ENCODE results near the gene BLCAP.
"Not testable (repeated sequence)": the region's sequence is repeated elsewhere in the genome, so short reads cannot be mapped to it uniquely, and the experiment has no call there.

BLCAP gene

GRCh38 chr20:37527638-37528445 lies at the start of gene BLCAP:
Gene BLCAP, minus strand, starts transcription at chr20:37527876. Its CDS starts 8,702 bp downstream, at chr20:37519174.
- DNase-seq (ENCODE audit: extremely low spot score, insufficient read length, low read depth) = peak; percentile 96
- FAIRE-seq = peak; percentile 89

- not testable (repeated sequence) for DNase-seq (ENCODE audit: extremely low spot score, insufficient read length, low read depth); FAIRE-seq
Measured at GRCh38 chr20:37577436-37577835, 49.8 kb upstream of the BLCAP start.

- no peak for DNase-seq (ENCODE audit: extremely low spot score, insufficient read length, low read depth)
- no peak for FAIRE-seq
Measured at GRCh38 chr20:37576911-37577310, 49.2 kb upstream of the BLCAP start.

GRCh38 chr20:37575884-37576283 lies 48.2 kb upstream of the BLCAP start:
- DNase-seq (ENCODE audit: extremely low spot score, insufficient read length, low read depth) (peak; percentile 20), FAIRE-seq (peak; percentile 77)

- DNase-seq (ENCODE audit: extremely low spot score, insufficient read length, low read depth) (no peak), FAIRE-seq (no peak)
Measured at GRCh38 chr20:37574199-37574890, 46.7 kb upstream of the BLCAP start.

GRCh38 chr20:37573626-37574198 lies 46.0 kb upstream of the BLCAP start:
- DNase-seq (ENCODE audit: extremely low spot score, insufficient read length, low read depth) (no peak), FAIRE-seq (no peak)

GRCh38 chr20:37571033-37571432 lies 43.4 kb upstream of the BLCAP start:
- no peak for DNase-seq (ENCODE audit: extremely low spot score, insufficient read length, low read depth)
- FAIRE-seq = no peak

- no peak for DNase-seq (ENCODE audit: extremely low spot score, insufficient read length, low read depth)
- FAIRE-seq = no peak
Measured at GRCh38 chr20:37570419-37570818, 42.7 kb upstream of the BLCAP start.

- DNase-seq (ENCODE audit: extremely low spot score, insufficient read length, low read depth) (no peak), FAIRE-seq (no peak)
Measured at GRCh38 chr20:37567671-37568588, 40.3 kb upstream of the BLCAP start.

GRCh38 chr20:37567331-37567665 lies 39.6 kb upstream of the BLCAP start:
- no peak for FAIRE-seq
- DNase-seq (ENCODE audit: extremely low spot score, insufficient read length, low read depth) = no peak

GRCh38 chr20:37566590-37567330 lies 39.1 kb upstream of the BLCAP start:
- FAIRE-seq = no peak
- DNase-seq (ENCODE audit: extremely low spot score, insufficient read length, low read depth) = no peak

GRCh38 chr20:37565134-37565811 lies 37.6 kb upstream of the BLCAP start:
- DNase-seq (ENCODE audit: extremely low spot score, insufficient read length, low read depth) (no peak), FAIRE-seq (no peak)

- DNase-seq (ENCODE audit: extremely low spot score, insufficient read length, low read depth) = peak; percentile 65
- no peak for FAIRE-seq
Measured at GRCh38 chr20:37564388-37565133, 36.9 kb upstream of the BLCAP start.

- FAIRE-seq (no peak), DNase-seq (ENCODE audit: extremely low spot score, insufficient read length, low read depth) (no peak)
Measured at GRCh38 chr20:37564016-37564387, 36.3 kb upstream of the BLCAP start.

GRCh38 chr20:37562695-37563480 lies 35.2 kb upstream of the BLCAP start:
- FAIRE-seq (no peak), DNase-seq (ENCODE audit: extremely low spot score, insufficient read length, low read depth) (no peak)

GRCh38 chr20:37560629-37561028 lies 33.0 kb upstream of the BLCAP start:
- FAIRE-seq (no peak), DNase-seq (ENCODE audit: extremely low spot score, insufficient read length, low read depth) (no peak)

GRCh38 chr20:37559312-37560027 lies 31.8 kb upstream of the BLCAP start:
- FAIRE-seq = no peak
- no peak for DNase-seq (ENCODE audit: extremely low spot score, insufficient read length, low read depth)
